Keratinocyte (primary cell): ENCODE measurements around the gene HPSE2. TPM values are rescaled to one million over a fixed set of nuclear protein-coding genes. Genes with fewer than 3 reads are reported as not detected.

ENCODE experiments used
- DNase-seq: peaks from one replicate; pipeline ENCODE4 v3.0.0-alpha.2; 2011; ENCODE audit warnings: low read depth, missing footprints, low spot score
- FAIRE-seq: peaks from 2 replicates; lab custom pipeline; 2011; peaks lifted over from hg19 to GRCh38; lab: Jason Lieb, UNC
- H2AFZ ChIP-seq: 2 replicates; pipeline ENCODE4 v1.6.0; 2012; ENCODE audit warnings: low read length, control low read depth, inconsistent platforms; ENCODE audit not compliant: control insufficient read depth
- H3K27ac ChIP-seq: 2 replicates; pipeline ENCODE4 v1.5.1; 2011; ENCODE audit warnings: low read length; ENCODE audit not compliant: control insufficient read depth, insufficient read depth
- H3K27me3 ChIP-seq: 3 replicates; pipeline ENCODE4 v1.6.0; 2011; ENCODE audit warnings: low read length; ENCODE audit not compliant: control insufficient read depth, insufficient read depth; ENCODE audit errors: extremely low read depth
- H3K36me3 ChIP-seq, 2 experiments: 2 replicates in 1 of 2; 3 replicates in 1 of 2; pipeline ENCODE4 v1.5.1; 2011; ENCODE audit warnings: low read length in 2 of 2, mild to moderate bottlenecking in 1 of 2; ENCODE audit not compliant: control insufficient read depth in 2 of 2, insufficient read depth in 2 of 2; ENCODE audit errors: extremely low read depth in 1 of 2
- H3K4me1 ChIP-seq: 3 replicates; pipeline ENCODE4 v1.5.1; 2011; ENCODE audit warnings: low read length; ENCODE audit not compliant: control insufficient read depth, insufficient read depth; ENCODE audit errors: extremely low read depth
- H3K4me2 ChIP-seq: 3 replicates; pipeline ENCODE4 v1.6.0; 2011; ENCODE audit warnings: low read depth, low read length; ENCODE audit not compliant: control insufficient read depth, insufficient read depth; ENCODE audit errors: extremely low read depth
- H3K4me3 ChIP-seq, 3 experiments: fragments of 200-600 bp in 1 of 3; sonication (generic) in 1 of 3; 2 replicates in 2 of 3; 3 replicates in 1 of 3; pipeline ENCODE4 v1.5.1; 2011 to 2016; ENCODE audit warnings: low read length in 3 of 3, mild to moderate bottlenecking in 3 of 3, control low read depth in 2 of 3, inconsistent platforms in 1 of 3, low read depth in 1 of 3, mixed read lengths in 1 of 3, mixed run types in 1 of 3, moderate library complexity in 1 of 3; ENCODE audit not compliant: control insufficient read depth in 2 of 3, insufficient read depth in 2 of 3; ENCODE audit errors: extremely low read depth in 1 of 3
- H3K79me2 ChIP-seq: 2 replicates; pipeline ENCODE4 v1.6.0; 2012; ENCODE audit warnings: low read length; ENCODE audit not compliant: control insufficient read depth, insufficient read depth
- H3K9ac ChIP-seq: 3 replicates; pipeline ENCODE4 v1.6.0; 2011; ENCODE audit warnings: low read length; ENCODE audit not compliant: control insufficient read depth, insufficient read depth; ENCODE audit errors: extremely low read depth
- H3K9me1 ChIP-seq: 3 replicates; pipeline ENCODE4 v1.6.0; 2011; ENCODE audit warnings: low read length; ENCODE audit not compliant: control insufficient read depth, insufficient read depth; ENCODE audit errors: extremely low read depth
- H3K9me3 ChIP-seq: 2 replicates; pipeline ENCODE4 v1.5.1; 2012; ENCODE audit warnings: low read depth, low read length; ENCODE audit not compliant: control insufficient read depth
- H4K20me1 ChIP-seq: 3 replicates; pipeline ENCODE4 v1.6.0; 2011; ENCODE audit warnings: low read length; ENCODE audit not compliant: control insufficient read depth, insufficient read depth; ENCODE audit errors: extremely low read depth
- CTCF ChIP-seq, 3 experiments: IDR thresholded peaks in 1 of 3; conservative IDR thresholded peaks in 1 of 3; optimal IDR thresholded peaks in 1 of 3; 2 replicates in 2 of 3; 3 replicates in 1 of 3; pipeline versions ENCODE3 to v1.5.1; 2011; ENCODE audit warnings: low read length in 3 of 3, mild to moderate bottlenecking in 3 of 3, moderate library complexity in 2 of 3, control low read depth in 1 of 3, inconsistent platforms in 1 of 3; ENCODE audit not compliant: insufficient read depth in 2 of 3; ENCODE audit errors: extremely low read depth in 1 of 3
- EZH2 ChIP-seq: IDR thresholded peaks from one replicate; pipeline ENCODE4 v1.6.1; 2012; ENCODE audit warnings: inconsistent platforms, mild to moderate bottlenecking, low read length, moderate library complexity
- dilution Hi-C: fragments of 300-500 bp; cut with MboI; formaldehyde crosslinking; loops from one replicate; pipeline ENCODE4 v1.7.0; 2020; ENCODE audit warnings: low sequenced_read_pairs; ENCODE audit not compliant: extremely low pct_ligation_motif_present
- polyA plus RNA-seq, 5 experiments: library from polyadenylated mRNA; depleted of rRNA in 3 of 5; stranded (reverse) in 3 of 5; stranded (forward) in 1 of 5; unstranded in 1 of 5; fragments of >200 nt; gene quantifications; 1 replicate in 1 of 5; 2 replicates in 3 of 5; 3 replicates in 1 of 5; pipeline versions ENCODE4 v1.2.1 to v1.2.3, GENCODE V29; 2011 to 2012; ENCODE audit warnings: missing spikeins in 2 of 5, low read depth in 1 of 5, low replicate concordance in 1 of 5

Gene HPSE2
- polyA plus RNA-seq, 1 donor (not counting 4 experiments of a cell fraction or from before 2014, with no cell fraction given) = 0.01 TPM

- dilution Hi-C loops = no loop called here
- H2AFZ ChIP-seq = no peak overlapping the region
- H3K4me1 ChIP-seq = peaks cover 15% of the 10 kb centered on the region
- no peak overlapping the region for H3K4me3 ChIP-seq
- H3K9me3 ChIP-seq = no peaks in the 10 kb centered on the region
- H3K79me2 ChIP-seq = no peaks in the 10 kb centered on the region
- no peak for FAIRE-seq
- no peaks in the 10 kb centered on the region for H3K9me1 ChIP-seq
- H3K4me2 ChIP-seq = no peak overlapping the region
- no peak overlapping the region for H3K27ac ChIP-seq
- no peak for DNase-seq
- TF ChIP-seq CTCF (optimal IDR thresholded peaks at IDR 0.05 in 1 of 3, IDR thresholded peaks at IDR 0.05 in 1 of 3, conservative IDR thresholded peaks at IDR 0.05 in 1 of 3; ENCODE audit: extremely low read depth in 1 of 3, insufficient read depth in 2 of 3, low read length in 3 of 3) (no peak), EZH2 (no peak)
- H4K20me1 ChIP-seq = no peaks in the 10 kb centered on the region
- H3K36me3 ChIP-seq = peaks cover 1 to 20% of the 10 kb centered on the region in 2 experiments
- no peaks in the 10 kb centered on the region for H3K27me3 ChIP-seq
- H3K9ac ChIP-seq = no peak overlapping the region
Measured at GRCh38 chr10:98418665-98419468, 816.8 kb downstream of the HPSE2 start.

DNA sequence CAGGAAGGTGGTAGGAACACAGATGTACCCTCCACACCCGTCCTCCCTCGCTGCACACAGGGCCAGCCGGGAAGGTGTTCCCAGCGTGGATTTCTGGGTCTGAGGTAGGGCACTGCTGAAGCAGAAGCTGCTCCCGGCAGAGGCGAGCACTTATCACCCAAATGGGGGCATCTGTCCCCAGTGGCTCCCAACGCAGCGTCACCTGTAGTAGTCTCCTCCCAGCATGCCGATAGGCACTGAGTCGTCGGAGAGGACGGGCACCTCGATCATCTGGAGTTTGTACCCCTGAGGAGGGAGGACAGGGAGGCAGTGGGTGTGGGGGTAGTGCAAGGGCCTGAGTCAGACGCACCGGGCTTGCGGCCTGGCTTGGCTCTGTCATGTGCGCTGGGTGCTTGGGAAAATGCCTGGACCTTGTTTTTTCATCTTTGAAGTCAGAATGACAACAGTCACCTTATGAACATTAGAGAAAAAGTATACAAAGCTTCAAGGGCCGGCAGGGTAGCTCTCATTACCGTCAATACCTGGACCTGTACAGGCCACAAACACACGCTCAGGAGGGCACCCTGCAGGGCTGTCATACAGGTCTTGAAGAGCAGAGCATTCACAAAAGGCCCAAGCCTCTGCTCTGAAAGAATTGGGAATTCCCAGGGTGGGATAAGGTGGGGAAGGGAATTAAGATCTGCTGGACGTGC is 817.5 kb downstream of the HPSE2 start:
- FAIRE-seq (no peak), DNase-seq (no peak)
- H3K4me1 ChIP-seq = peaks cover 15% of the 10 kb centered on the region
- no peak overlapping the region for H2AFZ ChIP-seq
- H3K36me3 ChIP-seq = peaks cover 0 to 19% of the 10 kb centered on the region in 2 experiments
- no peaks in the 10 kb centered on the region for H3K9me3 ChIP-seq
- dilution Hi-C loops = no loop called here
- TF ChIP-seq EZH2 (no peak), CTCF (optimal IDR thresholded peaks at IDR 0.05 in 1 of 3, IDR thresholded peaks at IDR 0.05 in 1 of 3, conservative IDR thresholded peaks at IDR 0.05 in 1 of 3; ENCODE audit: extremely low read depth in 1 of 3, insufficient read depth in 2 of 3, low read length in 3 of 3) (no peak)
- H3K4me3 ChIP-seq = no peak overlapping the region
- H3K9me1 ChIP-seq = no peaks in the 10 kb centered on the region
- no peak overlapping the region for H3K9ac ChIP-seq
- no peaks in the 10 kb centered on the region for H4K20me1 ChIP-seq
- no peaks in the 10 kb centered on the region for H3K27me3 ChIP-seq
- no peak overlapping the region for H3K27ac ChIP-seq
- H3K79me2 ChIP-seq = no peaks in the 10 kb centered on the region
- no peak overlapping the region for H3K4me2 ChIP-seq
